ENCODE results near the gene RTP4. TPM values are rescaled to one million over a fixed set of nuclear protein-coding genes. Genes with fewer than 3 reads are reported as not detected.
"Not testable (repeated sequence)": the region's sequence is repeated elsewhere in the genome, so short reads cannot be mapped to it uniquely, and the experiment has no call there.

RTP4 gene
- polyA plus RNA-seq, 12 donors, result 0.12 to 0.64 (median 0.31) TPM; not detected in 4

DNA sequence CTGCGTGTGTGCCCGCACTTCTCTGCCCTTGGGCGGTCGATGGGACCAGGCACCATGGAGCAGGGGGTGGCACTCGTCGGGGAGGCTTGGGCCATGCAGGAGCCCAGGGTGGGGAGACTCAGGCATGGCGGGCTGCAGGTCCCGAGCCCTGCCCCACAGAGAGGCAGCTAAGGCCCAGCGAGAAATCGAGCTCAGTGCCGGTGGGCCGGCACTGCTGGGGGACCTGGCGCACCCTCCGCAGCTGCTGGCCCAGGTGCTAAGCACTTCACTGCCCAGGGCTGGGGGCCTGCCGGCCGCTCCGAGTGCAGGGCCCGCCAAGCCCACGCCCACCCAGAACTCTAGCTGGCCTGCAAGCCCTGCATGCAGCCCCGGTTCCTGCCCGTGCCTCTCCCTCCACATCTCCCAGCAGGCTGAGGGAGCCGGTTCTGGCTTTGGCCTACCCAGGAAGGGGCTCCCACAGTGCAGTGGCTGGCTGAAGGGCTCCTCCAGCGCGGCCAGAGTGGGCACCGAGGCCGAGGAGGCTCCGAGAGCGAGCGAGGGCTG lies 553 bp upstream of the RTP4 start:
- no peak for DNase-seq

DNA sequence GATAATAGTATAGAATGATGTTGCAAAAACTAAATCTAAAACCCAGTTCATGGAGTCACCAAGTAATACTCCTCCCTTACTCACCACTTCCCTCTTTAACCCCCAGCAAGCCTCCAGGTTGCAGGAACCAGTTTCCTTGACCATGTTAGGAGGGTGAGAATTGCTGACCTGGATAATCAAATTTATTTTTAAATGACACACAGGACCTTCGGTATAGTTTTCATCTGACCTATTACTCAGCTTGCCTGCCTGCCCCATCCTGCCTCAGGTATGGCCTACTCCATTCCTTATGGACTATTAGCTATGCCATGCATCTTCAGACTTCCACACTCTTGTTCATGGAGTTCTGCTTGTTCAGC lies 883 bp downstream of the RTP4 start:
- no peak for DNase-seq

DNA sequence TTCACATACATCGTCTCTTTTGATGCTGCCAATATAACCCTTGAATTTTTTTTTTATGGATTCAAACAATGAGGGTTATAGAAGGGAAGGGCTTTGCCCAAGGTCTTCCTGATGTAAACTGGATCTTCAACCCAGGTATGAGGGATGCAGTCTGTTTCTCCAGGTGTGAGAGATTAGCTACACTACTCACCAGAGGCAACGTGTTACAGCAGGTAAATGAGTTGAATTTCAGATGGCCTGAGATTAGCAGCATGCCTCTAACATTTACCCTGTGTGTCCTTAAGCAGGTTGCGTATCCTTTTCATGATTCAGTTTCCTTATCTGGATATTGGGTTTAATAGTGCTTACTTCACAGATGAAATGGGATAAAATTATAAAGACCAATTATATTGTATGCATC lies 1.9 kb downstream of the RTP4 start:
- DNase-seq, result no peak

DNA sequence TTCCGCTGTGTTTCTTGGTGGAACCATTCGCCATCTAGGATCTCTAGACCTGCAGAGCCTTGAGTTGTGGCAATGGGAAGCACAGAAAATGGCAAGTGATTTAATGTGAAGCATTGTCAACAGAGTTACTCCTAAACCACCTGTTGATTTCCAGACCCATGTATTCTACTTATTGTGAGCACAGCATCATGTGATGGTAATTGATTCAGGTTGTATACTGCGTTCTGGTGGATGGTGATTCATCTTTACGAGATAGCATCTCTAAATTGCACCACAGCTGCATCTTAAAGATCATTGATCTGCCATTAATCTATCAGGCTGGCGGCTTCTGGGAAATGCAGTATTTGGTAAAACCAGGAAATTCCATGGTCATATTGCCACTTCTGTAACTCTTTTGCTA lies 7.4 kb downstream of the RTP4 start:
- DNase-seq, result no peak

- DNase-seq, result no peak
Observed at GRCh38 chr3:187377842-187378241, 9.7 kb downstream of the RTP4 start.

DNA sequence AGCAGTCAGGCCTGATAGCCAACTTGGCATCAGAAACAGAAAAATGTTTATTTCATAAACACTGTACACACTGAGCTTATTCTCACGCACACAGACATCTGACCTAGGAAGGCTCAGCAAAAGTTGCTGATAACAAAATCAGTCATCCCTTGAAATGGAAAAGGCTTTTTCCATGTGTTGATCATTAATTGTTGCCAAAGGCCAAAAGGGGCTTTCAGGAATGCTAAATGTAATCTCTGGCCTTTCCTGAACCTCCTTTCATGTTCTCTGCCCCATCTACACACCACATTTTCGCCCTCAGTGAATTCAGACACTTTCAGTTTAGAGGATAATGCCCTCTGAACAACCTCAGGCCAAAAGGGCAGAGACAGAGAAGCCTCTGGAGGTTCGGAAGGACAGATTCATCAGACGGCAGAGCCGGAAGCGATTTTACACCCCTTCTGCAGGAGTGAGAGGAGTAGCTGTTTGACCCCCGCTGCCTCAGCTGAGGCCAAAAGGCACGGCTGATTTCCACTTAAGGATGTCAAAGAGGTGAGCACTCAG lies 14.5 kb downstream of the RTP4 start:
- DNase-seq, result no peak

DNA sequence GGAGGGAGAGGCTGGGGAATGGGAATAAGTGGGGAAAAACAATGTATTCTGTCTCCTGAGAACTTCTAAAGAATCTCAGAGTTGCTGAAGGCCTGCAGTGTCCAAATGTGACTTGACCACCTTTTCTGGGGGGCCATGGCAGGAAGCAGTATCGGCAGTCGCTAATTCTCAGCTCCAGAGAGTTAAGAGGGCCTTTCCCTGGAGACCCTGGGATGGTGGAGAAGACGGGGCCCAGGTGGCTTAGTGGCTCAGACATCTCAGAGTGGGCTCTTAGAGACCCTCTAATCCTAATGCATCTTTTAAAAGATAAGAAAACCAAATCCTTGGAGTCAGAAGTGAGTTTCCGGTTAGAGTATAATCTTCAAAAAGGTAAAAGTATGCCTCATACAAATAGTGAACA lies 15.1 kb downstream of the RTP4 start:
- DNase-seq, result no peak

DNA sequence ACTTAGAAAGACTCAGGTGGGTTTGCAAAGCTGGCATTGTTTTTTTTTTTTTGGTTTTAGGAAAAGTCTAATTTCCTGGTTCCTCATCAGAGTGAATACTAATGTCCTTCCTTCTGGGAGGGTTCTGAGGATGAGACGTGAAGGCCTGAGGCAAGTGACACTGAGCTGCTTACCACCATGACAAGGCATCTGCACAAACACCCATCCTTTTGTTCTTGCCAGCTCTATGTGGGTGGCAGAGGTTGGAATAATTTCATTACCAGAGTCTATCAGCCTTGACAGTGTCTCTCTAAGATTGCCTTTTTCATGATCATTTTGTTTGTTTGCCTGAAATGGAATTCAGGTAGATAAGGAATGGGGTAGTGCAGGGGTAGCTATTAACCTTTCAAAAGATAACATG lies 17.1 kb downstream of the RTP4 start:
- no peak for DNase-seq

DNA sequence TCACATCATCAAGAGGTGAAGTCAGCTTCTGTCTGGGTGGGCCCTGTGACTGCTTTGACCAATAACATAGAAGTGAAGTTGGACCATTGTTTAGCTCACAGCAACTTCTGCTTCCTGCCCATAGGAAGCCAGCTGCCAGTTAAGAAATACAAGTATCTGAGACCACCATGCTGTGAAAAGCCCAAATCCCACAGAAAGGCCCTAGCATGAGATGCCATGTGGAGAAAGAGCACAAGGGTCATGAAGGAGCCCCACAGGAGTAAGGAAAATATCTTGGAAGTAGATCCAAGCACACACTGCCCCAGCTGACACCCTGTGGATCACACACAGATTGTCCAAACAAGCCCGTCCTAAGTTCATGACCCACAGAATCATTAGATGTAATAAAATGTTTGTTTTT lies 28.5 kb downstream of the RTP4 start:
- no peak for DNase-seq

DNA sequence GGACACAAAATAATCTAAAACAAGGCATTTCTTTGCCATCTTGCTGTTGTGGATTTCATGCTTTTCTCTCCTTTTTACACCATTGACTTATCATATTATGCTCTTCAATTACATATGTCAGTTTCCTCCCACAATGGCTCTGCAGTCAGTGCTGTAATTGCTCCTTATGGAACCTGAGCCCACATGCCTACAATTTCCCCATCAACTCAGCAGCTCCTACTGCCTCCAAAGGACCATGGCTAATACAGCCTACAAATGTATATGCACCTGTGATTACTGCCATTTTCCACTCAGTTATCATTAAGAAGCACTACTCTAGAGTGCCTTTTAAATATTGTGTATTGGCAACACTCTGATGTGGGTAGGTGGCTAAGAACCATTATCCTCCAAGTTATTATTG lies 30.8 kb downstream of the RTP4 start:
- DNase-seq, result no peak

GRCh38 chr3:187400756-187401155 lies 32.6 kb downstream of the RTP4 start:
- no peak for DNase-seq

DNA sequence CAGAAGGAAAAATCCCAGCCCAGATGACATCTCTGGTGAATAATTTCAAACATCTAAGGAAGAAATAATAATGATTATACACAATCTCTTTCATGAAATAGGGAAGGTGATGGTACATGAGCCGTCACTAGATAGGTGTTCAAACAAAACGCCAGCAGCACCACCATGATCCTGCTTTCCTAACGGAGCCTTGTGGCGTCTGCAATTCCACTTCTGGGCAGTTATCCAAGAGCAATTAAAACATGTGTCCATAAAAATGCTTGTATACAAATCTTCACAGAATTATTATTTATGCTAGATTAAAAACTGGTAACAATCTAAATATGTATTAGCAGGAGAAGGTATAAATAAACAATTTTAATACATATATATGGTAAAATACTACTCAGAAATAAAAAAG lies 33.7 kb downstream of the RTP4 start:
- no peak for DNase-seq

DNA sequence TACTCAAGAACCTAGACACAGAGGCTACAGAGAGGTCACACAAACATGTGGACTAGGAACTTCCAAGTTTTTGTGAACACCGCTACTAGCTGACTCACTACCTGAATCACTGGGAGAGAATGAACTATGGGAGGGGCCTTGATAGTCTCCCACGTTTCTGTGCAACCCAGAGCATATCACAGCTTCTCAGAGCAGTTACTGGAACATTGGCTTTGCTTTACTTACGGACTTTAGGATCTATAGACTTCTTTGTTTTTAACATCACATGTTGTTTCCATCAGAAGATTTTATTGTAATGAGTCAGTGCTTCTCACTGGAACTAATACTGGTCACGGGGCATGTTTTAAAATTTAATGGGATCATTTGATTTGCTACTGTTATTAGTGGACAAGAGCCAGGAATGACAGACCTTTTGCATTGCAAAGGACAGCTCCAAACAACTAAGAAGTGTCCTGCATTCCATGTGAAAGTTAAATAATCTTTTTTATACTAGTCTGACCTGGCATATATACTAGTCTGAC lies 35.6 kb downstream of the RTP4 start:
- peak; percentile 8 for DNase-seq

DNA sequence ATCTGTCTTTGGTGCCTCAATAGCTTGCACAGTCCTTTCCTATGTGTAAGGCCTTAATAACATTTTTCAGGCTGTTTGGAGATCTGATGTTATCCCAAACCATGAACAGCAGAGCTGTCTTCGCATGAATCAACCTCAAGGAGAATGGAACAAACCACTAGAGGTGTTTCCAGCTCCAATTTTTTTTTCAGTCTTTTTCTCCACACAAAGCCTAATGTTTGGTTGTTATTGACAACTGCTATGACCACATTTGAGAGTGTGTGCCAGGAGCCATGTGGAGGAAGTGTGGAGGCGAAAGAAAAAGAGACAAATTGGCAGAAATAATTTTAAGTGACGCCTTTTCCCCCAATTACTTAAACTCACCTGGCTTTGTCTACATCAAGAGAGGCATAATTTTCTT lies 38.7 kb downstream of the RTP4 start:
- DNase-seq, result peak; percentile 7

DNA sequence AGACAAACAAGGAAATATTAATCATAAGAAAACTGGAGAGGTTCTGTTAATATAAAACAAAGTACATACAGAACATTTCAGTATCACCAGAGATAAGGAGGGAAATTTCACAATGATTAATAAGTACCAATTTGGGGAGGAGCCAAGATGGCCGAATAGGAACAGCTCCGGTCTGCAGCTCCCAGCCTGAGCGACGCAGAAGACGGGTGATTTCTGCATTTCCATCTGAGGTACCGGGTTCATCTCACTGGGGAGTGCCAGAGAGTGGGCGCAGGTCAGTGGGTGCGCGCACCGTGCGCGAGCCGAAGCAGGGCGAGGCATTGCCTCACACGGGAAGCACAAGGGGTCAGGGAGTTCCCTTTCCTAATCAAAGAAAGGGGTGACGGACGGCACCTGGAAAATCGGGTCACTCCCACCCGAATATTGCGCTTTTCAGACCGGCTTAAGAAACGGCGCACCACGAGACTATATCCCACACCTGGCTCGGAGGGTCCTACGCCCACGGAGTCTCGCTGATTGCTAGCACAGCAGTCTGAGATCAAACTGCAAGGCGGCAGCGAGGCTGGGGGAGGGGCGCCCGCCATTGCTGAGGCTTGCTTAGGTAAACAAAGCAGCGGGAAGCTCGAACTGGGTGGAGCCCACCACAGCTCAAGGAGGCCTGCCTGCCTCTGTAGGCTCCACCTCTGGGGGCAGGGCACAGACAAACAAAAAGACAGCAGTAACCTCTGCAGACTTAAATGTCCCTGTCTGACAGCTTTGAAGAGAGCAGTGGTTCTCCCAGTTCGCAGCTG lies 44.0 kb downstream of the RTP4 start:
- DNase-seq, result not testable (repeated sequence)

Other genes starting within 250 kb of the RTP4 start
- 100 to 1,000 TPM in 1 of 12 donors, 10 to 100 TPM in 4, 1 to 10 TPM in 6, not detected in 1; 7.3 to 239 (median 9.6) TPM for gene RPL39L, start 228.9 kb upstream of the RTP4 start, polyA plus RNA-seq (ENCODE audit: insufficient read length in 12 of 12)
- gene RTP1, start 170.9 kb upstream of the RTP4 start, polyA plus RNA-seq (ENCODE audit: insufficient read length in 12 of 12), result under 1 TPM in 6 of 12 donors, not detected in 6; 0.08 to 0.60 (median 0.31) TPM
- gene MASP1, start 76.6 kb upstream of the RTP4 start, polyA plus RNA-seq (ENCODE audit: insufficient read length in 12 of 12), result 10 to 100 TPM in 5 of 12 donors, 1 to 10 TPM in 6, not detected in 1; 5.3 to 17.6 (median 9.0) TPM